Activated naive CD4-positive, alpha-beta T cell treated with anti-CD3 and anti-CD28 coated beads, Interleukin-2, amount 10 ng/mL, durations not matched to agents 7 days and 5 days (primary cell): ENCODE measurements around the gene IKZF1.
A peak's percentile ranks its signal among the peaks of the same experiment; 100 is the strongest.

ENCODE experiments used
- CTCF ChIA-PET: fragments of 350-600 bp; sonication (Branson Sonifier 250); formaldehyde crosslinking; loops from one replicate; lab custom pipeline; 2021; ENCODE audit warnings: antibody characterized with exemption; lab: Charles Lee
- DNase-seq: peaks from one replicate; pipeline ENCODE4 v3.0.0-alpha.2; 2020
- H3K27ac Mint-ChIP-seq: one replicate; pipeline ENCODE4 v1.8.0; 2021; ENCODE audit warnings: mild to moderate bottlenecking, moderate library complexity, mixed read lengths
- H3K27me3 Mint-ChIP-seq: one replicate; pipeline ENCODE4 v1.8.0; 2021; ENCODE audit warnings: mild to moderate bottlenecking, mixed read lengths
- H3K36me3 Mint-ChIP-seq: one replicate; pipeline ENCODE4 v1.8.0; 2021; ENCODE audit warnings: mixed read lengths
- H3K4me1 Mint-ChIP-seq: one replicate; pipeline ENCODE4 v1.8.0; 2021; ENCODE audit warnings: mixed read lengths
- H3K4me3 Mint-ChIP-seq: one replicate; pipeline ENCODE4 v1.8.0; 2021; ENCODE audit warnings: mild to moderate bottlenecking, moderate library complexity, mixed read lengths
- H3K9me3 Mint-ChIP-seq: one replicate; pipeline ENCODE4 v1.8.0; 2021; ENCODE audit warnings: mixed read lengths

IKZF1 gene

DNA sequence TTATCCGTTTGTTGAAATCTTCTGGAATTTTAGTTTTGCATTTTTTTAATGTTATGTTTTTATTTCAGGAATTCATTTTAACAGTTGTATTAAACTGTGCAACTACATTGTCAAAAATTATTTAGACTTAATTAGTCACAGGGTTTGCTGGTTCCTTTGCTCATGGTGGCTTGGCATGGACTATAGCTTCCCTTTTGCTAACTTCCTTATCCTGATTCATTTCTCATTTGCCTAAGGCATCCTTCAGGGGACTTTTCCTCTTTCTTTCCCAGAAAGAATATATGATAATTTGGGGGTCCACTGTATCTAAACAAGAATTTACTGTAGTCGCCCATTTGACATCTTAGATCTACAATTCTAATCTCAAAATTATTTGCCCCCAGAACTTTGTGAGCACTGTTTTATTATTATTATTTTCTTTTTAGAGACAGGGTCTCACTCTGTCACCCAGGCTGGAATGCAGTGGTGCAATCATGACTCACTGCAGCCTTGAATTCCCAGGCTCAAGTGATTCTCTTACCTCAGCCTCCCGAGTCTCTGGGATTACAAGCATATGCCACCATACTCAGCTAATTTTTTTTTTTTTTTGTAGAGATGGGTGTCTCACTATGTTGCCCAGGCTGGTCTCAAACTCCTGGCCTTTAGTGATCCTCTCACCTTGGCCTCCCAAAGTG, 131.8 kb downstream of the IKZF1 start:
- CTCF ChIA-PET: interaction anchor here (2.2 kb wide), 1 partner anchor 18 kb away, joined by 7 read pairs; no protein-coding TSS in a partner anchor
- Mint-ChIP-seq H3K27me3 (no peaks in the 10 kb centered on the region), H3K36me3 (peaks cover 28% of the 10 kb centered on the region), H3K4me3 (no peak overlapping the region), H3K4me1 (no peaks in the 10 kb centered on the region), H3K27ac (no peak overlapping the region), H3K9me3 (no peaks in the 10 kb centered on the region)
- DNase-seq: no peak

DNA sequence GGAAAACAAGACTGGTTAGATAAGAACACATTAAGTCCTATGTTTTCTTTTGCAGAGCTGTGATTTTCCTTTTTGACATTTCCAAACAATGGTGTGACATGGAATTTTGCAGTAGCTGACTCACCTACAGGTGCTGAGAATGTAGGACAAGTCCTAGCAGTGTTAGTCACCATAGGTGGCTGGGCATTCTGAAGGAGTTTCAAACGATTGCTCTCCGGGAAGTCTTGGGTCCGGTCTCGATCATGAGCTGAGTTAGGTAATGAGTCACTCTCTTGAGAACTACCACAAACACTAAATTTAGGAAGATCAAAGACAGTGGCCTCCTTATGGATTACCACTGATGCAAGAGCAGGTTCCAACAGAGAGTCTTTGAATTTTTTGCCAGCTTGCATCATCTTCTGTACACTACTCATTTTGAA, 142.0 kb downstream of the IKZF1 start:
- Mint-ChIP-seq H3K4me1 (peaks cover 61% of the 10 kb centered on the region), H3K4me3 (no peak overlapping the region)

DNA sequence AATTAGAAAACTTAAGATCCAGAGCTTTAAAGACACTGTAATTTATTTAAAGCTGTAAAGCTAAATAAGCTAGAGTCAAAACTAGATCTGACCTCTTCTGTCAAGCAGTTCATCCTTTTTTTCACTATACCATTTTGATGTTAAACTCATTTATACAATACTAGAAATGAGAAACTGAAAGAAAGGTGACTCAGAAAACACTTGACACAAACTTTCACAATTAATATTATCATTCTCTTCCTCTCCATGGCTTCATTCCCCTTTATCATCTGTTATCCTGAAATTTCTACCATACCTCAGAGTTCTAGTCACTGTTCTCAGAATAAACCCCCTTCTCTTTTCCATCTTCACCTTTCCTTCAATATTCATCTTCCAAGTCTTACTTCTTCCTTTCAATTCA, 144.3 kb downstream of the IKZF1 start:
- peaks cover 7% of the 10 kb centered on the region for H3K27me3 Mint-ChIP-seq
- peak overlapping the region; percentile 92 for H3K27ac Mint-ChIP-seq
- DNase-seq: no peak
- H3K4me1 Mint-ChIP-seq: peaks cover 59% of the 10 kb centered on the region
- no peaks in the 10 kb centered on the region for H3K9me3 Mint-ChIP-seq
- CTCF ChIA-PET: interaction anchor here (0.7 to 1.6 kb wide), 6 partner anchors 23 to 356 kb away, joined by 3 to 6 read pairs (median 4); no protein-coding TSS in a partner anchor
- H3K36me3 Mint-ChIP-seq: peaks cover 35% of the 10 kb centered on the region
- peak overlapping the region; percentile 91 for H3K4me3 Mint-ChIP-seq

More for the DNA sequence above, 142.0 kb downstream of the IKZF1 start:
- no peak overlapping the region for H3K27ac Mint-ChIP-seq
- H3K27me3 Mint-ChIP-seq: no peaks in the 10 kb centered on the region
- CTCF ChIA-PET: interaction anchor here (0.7 to 1.6 kb wide), 5 partner anchors 8 to 354 kb away, joined by 3 to 5 read pairs (median 4); partner anchors contain the start of gene ZPBP
- no peak for DNase-seq
- H3K36me3 Mint-ChIP-seq: peaks cover 49% of the 10 kb centered on the region
- no peaks in the 10 kb centered on the region for H3K9me3 Mint-ChIP-seq

DNA sequence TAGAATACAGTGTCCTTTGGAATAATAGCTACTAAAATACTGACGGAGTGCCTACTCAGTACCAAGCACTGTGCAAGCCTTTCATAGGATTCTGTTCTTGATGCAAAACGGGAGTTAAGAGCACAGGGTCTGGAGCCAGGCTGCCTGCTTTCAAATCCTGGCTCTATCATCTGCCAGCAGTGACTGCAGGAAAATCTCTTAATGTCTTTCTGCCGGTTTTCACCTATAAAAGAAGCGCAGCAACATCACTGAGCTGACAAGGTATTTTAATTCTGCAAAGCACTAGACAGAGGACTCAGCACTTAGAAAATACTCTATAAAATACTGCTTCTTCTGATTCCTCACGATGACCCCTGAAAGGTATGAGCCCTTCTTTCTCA, 145.0 kb downstream of the IKZF1 start:
- peak overlapping the region; percentile 92 for H3K27ac Mint-ChIP-seq
- CTCF ChIA-PET: interaction anchor here (0.9 to 1.6 kb wide), 3 partner anchors 23 to 357 kb away, joined by 3 to 6 read pairs (median 5); no protein-coding TSS in a partner anchor

DNA sequence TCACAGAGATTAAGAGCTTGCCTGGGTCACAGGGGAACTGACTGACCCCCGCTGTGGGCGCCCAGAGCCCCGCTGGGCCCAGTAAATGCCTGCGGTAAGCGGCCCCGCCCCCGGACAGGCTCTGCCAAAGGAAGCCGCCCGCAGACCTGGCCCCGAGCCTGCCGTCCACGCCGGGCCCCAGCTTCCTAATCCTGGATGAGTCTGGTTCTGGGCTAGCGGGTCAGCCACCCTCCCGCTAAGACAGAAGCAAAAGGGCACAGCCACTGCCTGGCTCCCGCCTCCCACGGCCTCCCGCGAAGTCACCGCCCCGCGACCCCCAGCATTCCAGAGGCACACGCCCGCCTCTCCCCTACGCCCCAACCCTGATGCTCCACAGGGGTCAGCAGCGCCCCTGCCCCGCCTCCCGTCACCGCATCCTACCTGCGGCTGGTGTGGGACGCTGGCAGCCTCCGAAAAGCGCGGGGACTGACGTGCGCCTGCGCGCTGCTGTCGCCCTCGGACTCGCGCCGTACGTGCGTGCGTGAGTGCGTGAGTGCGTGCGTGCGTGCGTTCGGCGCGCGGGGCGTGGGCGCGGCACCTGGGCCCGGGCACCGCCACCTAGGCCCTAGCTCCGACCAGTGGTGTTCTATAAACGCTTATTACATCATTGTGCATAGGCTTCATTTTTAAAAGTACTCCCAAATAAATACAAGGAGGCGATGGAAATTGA, 145.5 kb downstream of the IKZF1 start, which contains the start of gene FIGNL1:
FIGNL1 (minus strand) TSS at position 470 of the 709 bp plus-strand sequence. CDS start 3,063 bp downstream, outside the sequence.
- Mint-ChIP-seq H3K27me3 (peaks cover 12% of the 10 kb centered on the region), H3K27ac (peak within 1 kb of the TSS; percentile 92), H3K4me1 (peaks cover 53% of the 10 kb centered on the region), H3K9me3 (no peaks in the 10 kb centered on the region), H3K4me3 (peak within 1 kb of the TSS; percentile 91), H3K36me3 (peaks cover 25% of the 10 kb centered on the region)
- CTCF ChIA-PET: interaction anchor here (0.9 to 1.6 kb wide), 3 partner anchors 24 to 358 kb away, joined by 3 to 6 read pairs (median 5); no protein-coding TSS in a partner anchor
- DNase-seq: peak; percentile 88

More for the DNA sequence above, 145.0 kb downstream of the IKZF1 start:
- H3K27me3 Mint-ChIP-seq: peaks cover 8% of the 10 kb centered on the region
- peak overlapping the region; percentile 91 for H3K4me3 Mint-ChIP-seq
- H3K4me1 Mint-ChIP-seq: peaks cover 53% of the 10 kb centered on the region
- DNase-seq: no peak
- H3K36me3 Mint-ChIP-seq: peaks cover 29% of the 10 kb centered on the region
- H3K9me3 Mint-ChIP-seq: no peaks in the 10 kb centered on the region

DNA sequence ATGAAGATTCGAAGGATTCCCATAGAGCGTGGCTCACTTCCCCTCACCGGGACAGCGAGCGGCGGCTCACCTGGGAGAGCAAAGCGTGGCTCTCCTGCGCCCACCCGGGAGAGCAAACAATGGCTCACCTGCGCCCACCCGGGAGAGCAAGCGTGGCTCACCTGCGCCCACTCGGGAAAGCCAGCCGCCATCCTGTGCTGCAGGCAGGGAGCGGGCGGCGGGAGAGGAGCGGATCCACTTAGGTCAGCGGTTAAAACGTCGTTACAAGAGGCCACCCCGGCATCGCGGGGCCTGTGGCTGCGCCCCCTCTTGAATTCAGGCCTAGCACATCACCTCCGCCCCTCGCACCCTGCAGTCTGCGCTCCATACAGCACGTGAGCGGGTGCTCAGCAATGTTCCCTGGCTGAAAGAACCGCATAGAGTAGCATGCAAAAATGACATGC, 146.1 kb downstream of the IKZF1 start:
- Mint-ChIP-seq H3K27me3 (peaks cover 15% of the 10 kb centered on the region), H3K9me3 (no peaks in the 10 kb centered on the region), H3K4me3 (peak overlapping the region; percentile 91), H3K27ac (peak overlapping the region; percentile 92), H3K36me3 (peaks cover 19% of the 10 kb centered on the region), H3K4me1 (peaks cover 48% of the 10 kb centered on the region)
- CTCF ChIA-PET: no interaction called here
- DNase-seq: peak; percentile 51
